Middle frontal gyrus (tissue), 1 donor: ENCODE measurements around the gene ZNF280C.

Experiments
- DNase-seq: peaks from one replicate; pipeline ENCODE4 v3.0.0-alpha.2; 2015; ENCODE audit warnings: low spot score; ENCODE audit errors: extremely low spot score

The ZNF280C gene

DNA sequence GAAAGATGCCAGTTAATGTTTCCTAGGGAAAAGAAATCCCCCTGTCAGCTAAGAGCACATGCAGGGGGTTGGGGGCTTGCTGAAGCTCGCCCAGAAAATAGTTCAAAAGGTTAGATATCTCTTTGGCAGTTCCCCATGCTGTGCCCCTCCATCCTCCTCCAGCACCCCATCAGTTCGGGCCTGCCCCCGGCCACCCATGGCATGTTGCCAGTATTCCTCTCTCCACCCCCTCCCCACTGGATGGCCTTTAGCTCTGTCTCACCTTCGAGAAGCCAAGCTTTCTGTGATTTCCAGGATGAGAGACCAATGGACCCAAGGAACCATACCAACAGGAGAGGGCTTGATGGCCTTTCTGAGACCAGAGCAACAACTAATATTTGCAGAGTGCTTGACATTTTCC lies 91.8 kb downstream of the ZNF280C start:
- DNase-seq: no peak

DNA sequence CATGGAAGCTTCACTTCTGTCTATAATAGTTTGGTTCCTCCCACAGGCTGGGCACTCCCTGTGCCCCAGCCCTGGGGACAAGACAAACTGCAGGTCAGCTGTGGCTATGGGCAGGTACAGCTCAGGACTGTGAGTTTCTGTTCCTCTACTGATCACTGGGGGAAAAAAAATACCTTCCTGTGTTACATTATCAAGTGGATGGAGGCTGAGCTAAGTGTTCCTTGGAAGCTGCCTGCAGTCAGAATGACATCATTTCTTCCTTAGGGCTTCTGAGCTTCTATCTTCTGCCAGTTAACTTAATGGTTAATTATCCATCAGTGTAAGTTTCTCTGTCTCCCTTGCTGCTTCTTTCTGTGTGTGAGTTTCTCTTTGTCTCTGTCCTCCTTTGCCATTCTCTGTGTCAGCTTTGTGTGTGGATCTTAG lies 92.3 kb downstream of the ZNF280C start:
- no peak for DNase-seq

DNA sequence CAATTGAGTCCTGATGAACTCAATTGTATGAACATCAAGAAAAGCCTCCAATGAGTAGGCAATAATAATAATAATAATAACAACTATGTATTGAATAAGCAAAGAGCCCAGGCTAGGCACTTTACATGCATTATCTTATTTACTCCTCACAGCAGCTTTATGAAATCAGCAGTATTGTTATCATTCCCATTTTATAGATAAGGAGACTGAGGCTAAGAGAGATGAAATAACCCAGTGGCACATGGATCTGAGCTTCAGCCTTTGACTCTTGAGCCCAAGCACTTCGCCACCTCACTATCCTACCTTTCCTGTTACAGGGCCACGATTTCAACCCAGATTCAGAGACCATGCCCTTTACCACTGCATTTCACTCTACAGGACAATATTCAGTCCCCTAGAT lies 93.8 kb downstream of the ZNF280C start:
- no peak for DNase-seq

DNA sequence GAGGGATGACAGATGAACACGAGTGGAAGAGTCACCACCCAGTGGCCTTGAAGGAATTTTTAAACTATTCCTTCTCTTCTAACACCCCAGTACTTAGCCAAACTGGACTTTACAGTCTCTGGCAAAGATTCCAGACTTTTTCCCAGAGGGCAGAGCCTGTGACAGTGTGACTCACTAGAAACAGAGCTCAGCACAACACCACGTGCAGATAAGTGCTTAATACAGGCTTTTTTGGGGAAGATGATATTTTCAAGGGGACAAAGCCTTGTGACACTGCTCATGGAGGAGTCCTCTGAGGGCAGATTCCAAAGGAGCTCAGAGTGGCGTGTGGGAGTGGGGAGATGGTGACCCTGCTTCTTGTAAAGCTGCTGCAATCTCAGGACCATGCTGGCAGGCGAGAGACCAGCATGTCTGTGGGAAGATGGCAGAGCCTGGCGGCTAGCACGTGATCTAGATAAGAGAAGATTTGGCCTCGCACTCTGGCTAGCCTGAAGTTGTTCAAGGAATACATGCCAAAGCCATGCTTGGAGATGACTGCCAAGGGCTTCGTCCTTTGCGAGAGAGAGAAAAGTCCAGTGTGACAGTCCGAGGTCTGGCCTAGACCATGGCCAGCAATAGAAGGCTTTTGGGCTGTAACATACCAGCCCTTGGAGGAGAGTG lies 94.5 kb downstream of the ZNF280C start:
- DNase-seq: no peak

DNA sequence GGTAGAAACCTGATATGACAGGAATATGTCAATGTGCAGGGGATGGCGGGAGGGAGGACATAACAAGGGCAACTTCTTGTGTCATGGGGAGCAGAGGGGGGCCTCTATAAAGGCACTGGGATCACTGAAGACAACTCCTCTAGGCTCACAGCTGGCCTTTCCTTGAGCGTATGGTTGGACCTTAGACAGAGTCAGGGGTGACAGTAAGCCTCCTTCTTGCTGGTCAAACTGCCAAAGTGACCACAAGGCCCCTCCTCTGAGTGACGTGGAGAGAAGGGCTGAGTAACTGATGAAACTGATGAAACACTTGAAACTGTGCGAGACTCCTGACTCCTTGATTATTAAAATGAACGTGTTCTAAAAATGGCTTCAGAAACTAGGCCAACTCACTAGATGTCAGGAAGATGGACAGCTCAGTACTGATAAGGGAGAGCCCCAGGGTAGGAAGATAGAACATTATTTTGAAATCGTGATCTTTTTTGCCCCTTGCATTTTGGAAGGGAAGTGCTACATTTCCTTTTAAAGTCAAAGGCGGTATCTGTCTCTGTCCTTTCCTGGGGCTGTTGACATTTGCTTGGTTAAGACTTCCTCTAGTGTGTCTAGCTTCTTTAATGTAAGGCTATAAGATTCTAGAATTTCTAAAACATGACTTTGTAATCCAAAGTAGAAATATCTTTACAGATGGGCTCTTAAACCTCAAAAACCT lies 95.4 kb downstream of the ZNF280C start:
- no peak for DNase-seq

DNA sequence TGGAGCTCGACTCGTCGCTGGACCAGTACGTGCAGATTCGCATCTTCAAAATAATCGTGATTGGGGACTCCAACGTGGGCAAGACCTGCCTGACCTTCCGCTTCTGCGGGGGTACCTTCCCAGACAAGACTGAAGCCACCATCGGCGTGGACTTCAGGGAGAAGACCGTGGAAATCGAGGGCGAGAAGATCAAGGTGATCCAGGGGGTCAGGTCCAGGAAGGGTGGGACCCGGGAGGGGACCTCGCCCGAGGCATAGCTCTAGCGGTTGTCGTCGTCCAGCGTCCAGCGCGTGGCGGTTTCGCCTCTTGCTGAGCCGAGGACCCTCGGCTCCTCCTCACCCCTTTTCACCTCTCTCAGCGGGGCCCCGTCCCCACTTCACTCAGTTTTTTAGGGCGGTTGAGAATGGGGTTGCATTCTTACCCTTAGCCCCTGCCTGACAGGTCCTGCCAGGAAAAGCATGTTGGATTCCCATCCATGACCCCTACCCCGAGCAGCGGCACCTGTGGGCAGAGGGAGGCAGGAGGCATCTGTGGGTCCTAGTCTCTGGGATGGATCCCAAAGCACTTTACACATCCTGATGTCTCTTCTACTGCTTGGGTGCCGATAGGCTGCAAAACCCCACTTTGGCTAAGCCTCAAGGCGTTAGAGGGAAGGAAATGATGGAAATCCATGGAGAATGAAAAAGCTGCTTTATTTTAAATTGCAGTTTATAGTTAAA lies 96.4 kb downstream of the ZNF280C start:
- no peak for DNase-seq

DNA sequence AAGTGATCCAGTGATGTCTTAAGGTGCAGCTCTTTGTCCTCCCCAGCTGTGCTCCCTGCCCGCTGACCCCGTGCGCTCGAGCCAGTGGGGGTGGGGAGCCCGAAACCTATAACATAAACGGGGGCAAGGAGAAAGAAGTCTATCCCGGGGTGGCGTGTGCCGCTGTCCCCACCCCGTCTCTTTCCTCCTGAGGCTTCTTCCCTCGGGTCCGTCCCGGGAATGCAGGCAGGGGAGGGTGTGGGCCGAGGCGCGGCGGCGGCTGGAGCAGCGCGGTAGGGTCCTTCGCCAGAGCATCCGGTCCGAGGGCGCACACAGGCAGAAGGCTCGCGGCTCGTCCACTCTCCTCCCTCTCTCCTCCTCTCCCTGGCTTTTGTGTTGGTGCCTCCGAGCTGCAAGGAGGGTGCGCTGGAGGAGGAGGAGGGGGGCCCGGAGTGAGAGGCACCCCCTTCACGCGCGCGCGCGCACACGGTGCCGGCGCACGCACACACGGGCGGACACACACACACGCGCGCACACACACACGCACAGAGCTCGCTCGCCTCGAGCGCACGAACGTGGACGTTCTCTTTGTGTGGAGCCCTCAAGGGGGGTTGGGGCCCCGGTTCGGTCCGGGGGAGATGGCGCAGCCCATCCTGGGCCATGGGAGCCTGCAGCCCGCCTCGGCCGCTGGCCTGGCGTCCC lies 97.1 kb downstream of the ZNF280C start, which contains the start of gene RAB33A:
Gene RAB33A (plus strand): TSS at position 517 of the 681 bp plus-strand sequence. CDS start 101 bp downstream, at position 618.
- DNase-seq: peak; percentile 42

DNA sequence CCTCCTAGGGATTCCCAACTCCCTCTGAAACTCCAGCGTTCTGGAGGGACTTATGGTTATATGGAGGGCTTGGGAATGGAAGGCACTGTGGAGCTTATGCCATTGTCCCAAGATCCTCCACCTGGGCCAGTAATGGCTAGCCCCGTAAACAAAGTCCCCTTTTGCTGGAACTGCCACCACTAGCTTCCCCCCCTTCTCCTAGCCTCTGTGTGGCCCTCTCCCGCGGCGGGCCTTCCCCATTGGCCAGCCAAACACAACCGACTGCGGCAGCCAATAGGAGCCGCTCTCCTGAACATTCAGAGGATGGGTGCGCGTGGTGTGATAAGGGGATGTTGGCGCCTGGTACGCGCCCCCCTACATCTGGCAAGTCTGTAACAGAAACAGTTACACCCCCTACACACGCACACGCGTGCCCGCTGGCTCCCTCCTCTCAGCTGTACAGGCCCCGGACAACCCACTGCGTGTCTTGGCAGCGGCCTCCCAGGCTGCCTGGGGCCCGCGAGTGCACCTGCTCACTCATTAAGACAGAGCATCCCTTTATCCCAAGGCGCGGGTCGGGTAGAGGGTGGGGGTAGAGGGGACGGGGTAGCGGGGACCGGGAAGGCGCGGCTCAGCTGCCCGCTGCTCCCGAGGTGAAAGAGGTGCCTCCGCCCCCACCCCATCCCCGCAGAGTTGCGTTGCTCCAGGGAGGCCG lies 97.8 kb downstream of the ZNF280C start:
- peak; percentile 76 for DNase-seq

DNA sequence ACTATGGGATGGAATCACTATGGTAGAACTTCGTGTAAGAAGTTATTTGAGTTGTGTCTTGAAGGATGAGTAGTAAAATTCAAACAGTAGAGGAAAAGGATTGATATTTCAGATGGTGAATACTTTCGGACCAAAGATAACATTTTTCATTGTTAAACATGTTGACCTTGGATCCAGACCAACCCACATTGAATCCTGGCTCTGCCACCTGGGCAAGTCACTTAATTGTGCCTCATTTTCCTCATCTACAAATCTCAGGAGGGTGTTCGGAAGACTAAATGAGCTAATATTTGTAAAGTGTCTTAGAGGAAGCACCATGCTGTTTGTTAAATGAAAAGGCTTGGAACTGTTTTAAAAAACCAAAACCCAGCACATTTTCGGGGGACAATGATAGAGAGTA lies 101.7 kb downstream of the ZNF280C start:
- DNase-seq: no peak

DNA sequence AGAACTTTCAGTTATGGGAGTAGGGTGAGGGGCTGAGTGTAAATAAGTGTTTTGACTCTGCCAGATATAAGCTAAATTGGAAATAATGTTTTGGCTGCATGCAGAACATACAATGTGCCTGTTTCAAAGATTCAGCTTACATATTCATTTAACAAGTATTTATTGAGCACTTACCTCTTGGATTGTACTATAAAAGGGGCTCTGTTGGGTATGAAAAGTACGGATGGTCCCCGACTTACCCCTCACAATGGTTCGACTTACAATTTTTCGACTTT lies 102.3 kb downstream of the ZNF280C start:
- DNase-seq: no peak

DNA sequence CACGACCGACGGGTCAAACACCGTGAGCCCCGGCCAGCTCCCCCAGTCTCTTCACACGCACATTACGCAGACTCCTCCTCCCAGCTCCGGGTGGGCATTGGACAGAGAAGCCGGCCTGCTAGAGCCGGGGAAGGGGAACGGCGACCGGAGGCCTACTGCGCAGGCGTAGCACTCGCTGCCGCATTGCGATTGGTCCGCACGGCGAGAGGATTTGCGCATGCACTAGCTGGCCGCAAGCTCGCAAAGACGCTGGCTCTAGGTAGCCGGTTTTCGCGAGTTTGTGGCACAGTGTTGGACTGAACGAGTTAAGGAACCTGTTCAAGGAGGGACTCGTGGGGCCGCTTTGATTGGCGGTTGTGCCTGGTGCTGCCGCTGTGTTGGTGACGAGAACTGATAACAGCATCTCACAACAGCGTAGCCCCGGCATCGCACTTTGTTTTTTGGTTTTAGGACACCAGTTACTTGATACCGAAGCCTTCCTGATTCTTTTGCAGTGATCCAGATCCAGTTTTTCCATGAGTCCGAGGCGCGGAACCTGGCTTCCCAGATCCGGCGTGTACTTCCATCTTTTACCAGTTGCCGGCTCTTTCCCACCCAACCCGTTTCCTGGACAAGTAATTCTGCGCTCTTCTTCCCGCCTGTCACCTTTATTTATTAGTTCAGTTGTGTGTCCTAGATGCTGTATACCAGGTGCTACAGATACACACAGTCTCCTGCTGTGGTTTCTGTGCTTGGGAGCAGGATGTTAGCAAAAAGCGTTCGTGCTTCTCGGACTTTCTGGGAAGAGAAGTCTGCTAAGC lies 102.8 kb downstream of the ZNF280C start, which contains the start of gene AIFM1:
Gene AIFM1 (minus strand): TSS at position 139 of the 800 bp plus-strand sequence. CDS start 185 bp downstream, outside the sequence.
- peak; percentile 85 for DNase-seq

DNA sequence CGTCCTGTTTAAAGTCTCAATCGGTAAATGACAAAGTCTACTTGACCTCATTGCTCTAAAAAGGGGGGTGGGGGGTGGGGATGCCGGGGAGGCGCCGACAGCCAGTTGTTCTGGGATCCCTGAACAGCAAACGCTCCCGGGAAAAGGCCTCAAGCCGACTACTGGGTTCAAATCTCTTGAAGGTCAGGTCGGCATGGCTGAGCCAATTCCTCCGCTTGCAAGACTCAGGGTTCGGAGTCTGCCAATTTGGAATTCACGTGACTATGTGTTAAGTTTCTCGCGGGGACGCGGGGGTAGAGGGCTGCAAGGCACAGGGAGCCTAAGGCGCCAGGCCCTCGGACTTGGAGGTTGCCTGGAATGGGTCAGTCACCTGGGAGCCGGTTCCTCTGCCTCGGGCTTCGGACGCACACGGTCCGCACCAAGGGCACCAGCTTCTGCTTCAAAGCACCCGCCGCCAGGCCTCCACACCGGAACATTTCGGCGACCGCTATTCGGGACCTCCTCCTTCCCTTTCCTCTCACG lies 103.5 kb downstream of the ZNF280C start:
- no peak for DNase-seq

DNA sequence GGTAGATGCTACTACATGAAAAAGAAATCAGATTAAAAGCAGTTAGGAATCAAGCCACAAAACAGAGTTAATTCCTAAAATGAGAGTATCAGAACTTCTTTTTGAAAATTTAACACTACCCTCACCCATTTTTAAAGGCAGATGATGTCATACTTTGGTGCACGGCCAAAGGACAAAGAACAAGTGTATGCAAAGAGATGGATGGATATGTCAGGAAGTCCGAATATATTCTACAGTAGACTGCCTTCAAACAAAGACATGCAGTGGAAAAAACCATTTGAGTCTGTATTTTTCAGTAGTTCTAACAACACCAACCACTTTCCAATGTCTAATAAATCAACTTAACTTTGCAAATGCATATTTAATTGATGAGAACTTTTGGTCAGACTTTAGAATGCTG lies 105.3 kb downstream of the ZNF280C start:
- DNase-seq: no peak

DNA sequence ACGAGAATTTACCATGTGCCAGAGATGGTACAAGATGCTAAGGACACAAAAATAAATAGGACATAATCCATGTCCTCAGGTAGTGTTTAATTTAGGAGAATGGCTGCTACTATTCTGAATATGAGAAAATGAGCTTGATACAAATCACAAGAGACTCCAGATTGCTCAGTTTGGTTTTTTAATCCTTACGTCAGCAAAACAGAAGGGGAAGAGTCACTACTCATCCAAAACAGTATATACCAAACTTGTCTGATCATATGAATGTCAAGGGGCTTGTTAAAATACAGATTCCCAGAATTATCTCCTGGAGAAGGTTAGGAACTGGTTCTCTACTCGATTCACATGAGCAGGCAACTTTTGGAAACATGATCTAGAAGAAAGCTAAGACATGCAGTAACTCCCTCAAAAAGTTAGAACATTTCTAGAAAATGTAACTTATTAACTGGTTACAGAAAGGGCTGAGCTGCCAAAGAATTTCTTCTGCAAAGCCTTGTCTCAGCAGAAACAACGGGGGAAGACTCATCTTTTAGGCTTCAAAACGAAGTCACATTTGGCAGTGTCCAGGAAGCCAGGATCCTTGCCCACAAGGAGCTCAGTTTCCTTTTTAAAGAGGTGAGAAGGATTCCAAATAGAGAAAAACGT lies 106.5 kb downstream of the ZNF280C start:
- no peak for DNase-seq

DNA sequence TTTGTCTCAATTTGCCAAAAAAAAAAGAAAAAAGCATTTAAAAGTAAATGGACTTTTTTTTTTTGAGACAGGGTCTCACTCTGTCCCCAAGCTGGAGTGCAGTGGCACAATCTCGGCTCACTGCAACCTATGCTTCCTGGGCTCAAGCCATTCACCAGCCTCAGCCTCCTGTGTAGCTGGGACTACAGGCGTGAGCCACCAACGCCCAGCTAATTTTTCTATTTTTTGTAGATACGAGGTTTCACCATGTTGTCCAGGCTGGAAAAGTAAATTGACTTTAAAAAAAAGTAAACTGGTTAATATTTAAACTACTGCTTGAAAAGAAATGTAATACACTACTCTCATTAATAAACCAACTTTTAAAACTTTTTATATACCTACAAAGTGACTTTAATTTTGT lies 108.9 kb downstream of the ZNF280C start:
- DNase-seq: no peak

DNA sequence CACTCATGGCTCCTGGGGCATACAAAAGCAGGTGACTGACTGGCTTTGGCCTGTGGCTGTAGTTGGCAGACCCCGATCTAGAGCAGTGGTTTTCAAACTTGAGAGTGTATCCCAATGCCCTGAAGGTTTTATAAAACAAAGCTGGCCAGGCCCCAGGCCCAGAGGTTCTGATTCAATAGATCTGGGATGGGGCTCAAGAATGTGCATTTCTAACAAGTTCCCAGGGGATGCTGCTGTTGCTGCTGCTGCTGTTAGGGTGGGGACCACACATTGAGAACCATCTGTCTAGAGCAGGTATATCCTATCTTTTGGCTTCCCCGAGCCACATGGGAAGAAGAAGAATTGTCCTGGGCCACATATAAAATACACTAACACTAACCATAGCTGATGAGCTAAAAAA lies 110.4 kb downstream of the ZNF280C start:
- DNase-seq: no peak

DNA sequence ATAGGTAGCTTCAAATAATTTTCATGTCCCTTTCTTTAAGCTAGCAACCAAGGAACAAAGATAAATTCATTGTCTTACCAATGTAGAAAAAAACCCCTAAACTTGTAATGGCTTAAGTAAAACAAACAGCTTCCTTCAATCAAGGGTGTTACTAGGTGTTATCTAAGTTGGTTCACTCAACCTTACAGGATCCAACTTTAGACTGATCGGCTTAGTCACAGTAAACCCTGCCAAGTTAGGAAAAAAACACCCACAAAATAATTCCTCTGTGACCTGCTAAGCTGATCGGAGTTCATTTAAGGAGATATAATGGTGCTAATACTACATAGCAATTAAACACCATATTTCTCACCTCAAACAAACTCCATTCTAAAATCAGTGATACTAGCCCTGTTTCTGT lies 113.1 kb downstream of the ZNF280C start:
- no peak for DNase-seq
